Cardiac fibroblast (primary cell): Measurements from ENCODE around the gene OXNAD1.

Source experiments
- DNase-seq, 2 donors: peaks; one replicate each; pipeline versions ENCODE4 v3.0.0 to v3.0.0-alpha.2; 2010; ENCODE audit warnings: low read depth in 2 of 2
- H3K4me3 ChIP-seq, 2 donors: replicated peaks in 1 of 2; 1 replicate in 1 of 2; 2 replicates in 1 of 2; pipeline ENCODE4 v1.5.1; 2011; ENCODE audit warnings: low read depth in 2 of 2, low read length in 2 of 2, mild to moderate bottlenecking in 2 of 2, moderate library complexity in 1 of 2
- CTCF ChIP-seq: IDR thresholded peaks from one replicate; pipeline ENCODE4 v1.5.1; 2011; ENCODE audit warnings: low read depth, mild to moderate bottlenecking, low read length, inconsistent platforms

The OXNAD1 gene

GRCh38 chr3:16270855-16271254 is 5.8 kb downstream of the OXNAD1 start:
- no peak for DNase-seq
- no peak overlapping the region for H3K4me3 ChIP-seq
- no peak for TF ChIP-seq CTCF

GRCh38 chr3:16272588-16272987 is 7.6 kb downstream of the OXNAD1 start:
- no peak for TF ChIP-seq CTCF
- no peak for DNase-seq
- no peak overlapping the region for H3K4me3 ChIP-seq

GRCh38 chr3:16273867-16274266 is 8.9 kb downstream of the OXNAD1 start:
- TF ChIP-seq CTCF = no peak
- DNase-seq = no peak
- no peak overlapping the region for H3K4me3 ChIP-seq

GRCh38 chr3:16277471-16277870 is 12.5 kb downstream of the OXNAD1 start:
- peak in 1 of 2 donors; percentile 38 for DNase-seq
- no peak for TF ChIP-seq CTCF

GRCh38 chr3:16279010-16279801 is 14.2 kb downstream of the OXNAD1 start:
- TF ChIP-seq CTCF = no peak
- DNase-seq = peak in 1 of 2 donors; percentile 27
- no peak overlapping the region for H3K4me3 ChIP-seq

More at GRCh38 chr3:16277471-16277870, 12.5 kb downstream of the OXNAD1 start:
- H3K4me3 ChIP-seq = no peak overlapping the region

GRCh38 chr3:16280671-16281070 is 15.7 kb downstream of the OXNAD1 start:
- no peak for TF ChIP-seq CTCF
- no peak for DNase-seq
- no peak overlapping the region for H3K4me3 ChIP-seq
